GM12872 (cell line): Measurements from ENCODE around the gene FBXO38.
A peak's percentile ranks its signal among the peaks of the same experiment; 100 is the strongest.

Source experiments
- CTCF ChIP-seq: IDR thresholded peaks from 3 replicates; pipeline ENCODE4 v1.5.1; 2011; ENCODE audit warnings: low read depth, mild to moderate bottlenecking, low read length, moderate library complexity; ENCODE audit not compliant: insufficient read depth

Gene FBXO38

GRCh38 chr5:148457183-148457620 lies 73.4 kb downstream of the FBXO38 start:
- TF ChIP-seq CTCF: peak; percentile 36; the same call in 2 of the 3 replicates

DNA sequence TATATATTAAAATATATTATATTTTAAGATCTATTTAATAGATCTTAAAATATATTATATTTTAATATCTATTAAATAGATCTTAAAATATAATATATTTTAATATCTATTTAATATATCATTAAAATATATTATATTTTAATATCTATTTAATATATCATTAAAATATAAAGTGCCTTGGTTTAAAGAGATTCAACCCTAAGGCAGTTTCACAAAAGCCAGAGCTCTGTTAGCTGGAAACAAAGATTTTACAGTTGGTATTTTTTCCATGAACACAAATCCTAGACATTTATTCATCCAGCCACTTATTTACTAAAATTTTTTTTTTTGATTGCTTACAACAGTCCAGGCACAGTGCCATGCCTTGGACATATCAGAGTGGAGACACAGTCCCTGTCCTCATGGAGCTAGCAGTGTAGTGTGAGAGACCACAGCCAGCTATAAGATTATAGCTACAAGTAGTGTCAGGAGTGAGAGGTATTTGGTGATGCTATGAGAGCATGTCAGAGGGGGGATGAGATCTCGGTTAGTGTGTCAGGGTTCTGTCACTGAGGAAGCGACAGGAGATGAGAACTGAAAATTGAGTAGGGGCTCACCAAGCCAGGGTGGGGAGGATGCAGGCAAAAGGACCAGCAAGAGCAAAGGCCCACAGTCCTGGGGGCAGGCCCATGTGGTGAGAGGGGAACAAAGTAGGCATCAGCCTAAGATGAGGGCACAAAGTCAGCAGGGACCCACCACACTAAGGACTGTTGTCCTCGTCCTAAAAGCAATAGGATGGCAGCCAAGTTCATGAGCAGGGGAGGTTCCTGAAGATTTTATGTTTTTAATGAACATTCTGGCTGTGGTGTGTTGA lies 74.5 kb downstream of the FBXO38 start:
- TF ChIP-seq CTCF: no peak

DNA sequence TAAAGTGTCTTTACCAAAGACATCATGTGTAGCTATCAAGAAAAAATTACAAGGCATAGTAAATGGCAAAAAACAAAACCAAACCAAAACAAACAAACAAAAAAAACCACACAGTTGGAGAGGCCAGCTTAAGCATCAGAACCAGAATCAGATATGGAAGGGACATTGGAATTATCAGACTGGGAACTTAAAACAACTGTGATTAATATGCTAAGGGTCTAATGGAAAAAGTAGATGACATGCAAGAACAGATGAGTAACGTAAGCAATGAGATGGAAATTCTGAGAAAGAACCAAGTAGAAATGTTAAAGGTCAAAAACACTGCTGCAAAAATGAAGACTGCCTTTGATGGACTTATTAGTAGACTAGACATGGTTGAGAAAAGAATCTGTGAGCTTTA lies 75.9 kb downstream of the FBXO38 start:
- no peak for TF ChIP-seq CTCF

DNA sequence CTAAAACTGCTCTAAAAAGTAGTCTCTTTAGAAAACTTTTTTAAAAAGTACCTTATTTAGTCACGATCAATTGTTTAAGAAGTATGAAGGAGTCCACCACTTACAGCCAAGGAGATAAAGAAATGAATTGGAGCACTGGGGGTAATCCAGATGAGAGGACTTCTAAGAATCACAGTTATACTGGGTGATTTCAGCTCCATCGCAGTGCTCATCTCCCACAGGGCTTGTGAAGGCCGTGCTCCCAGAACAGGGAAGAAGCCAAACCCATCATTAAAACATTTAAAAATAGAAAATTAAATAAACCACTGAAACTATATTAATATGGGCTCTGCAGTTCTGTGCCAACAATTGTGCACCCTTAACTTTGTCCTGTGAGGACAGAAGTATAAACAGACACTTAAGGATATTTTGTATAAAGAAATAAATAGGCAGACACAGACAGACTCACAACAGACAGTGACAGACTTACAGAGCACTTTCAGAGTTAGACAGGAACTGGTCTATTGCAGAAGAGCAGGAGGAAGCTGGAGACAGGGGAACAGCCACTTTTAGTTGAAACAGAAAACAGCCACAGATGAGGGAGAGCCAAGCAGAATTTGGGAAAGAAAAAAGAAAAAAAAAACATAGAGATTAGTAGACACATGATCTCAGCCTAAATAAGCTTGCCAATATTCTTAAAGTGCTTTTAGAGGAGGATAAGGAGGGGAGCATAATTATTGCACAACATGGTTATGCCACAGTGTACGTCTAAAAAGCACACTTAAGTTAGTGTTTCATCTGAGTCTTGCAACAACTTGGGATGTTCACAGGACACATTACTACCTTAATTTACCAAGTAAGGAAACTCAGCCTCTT lies 81.8 kb downstream of the FBXO38 start:
- no peak for TF ChIP-seq CTCF

DNA sequence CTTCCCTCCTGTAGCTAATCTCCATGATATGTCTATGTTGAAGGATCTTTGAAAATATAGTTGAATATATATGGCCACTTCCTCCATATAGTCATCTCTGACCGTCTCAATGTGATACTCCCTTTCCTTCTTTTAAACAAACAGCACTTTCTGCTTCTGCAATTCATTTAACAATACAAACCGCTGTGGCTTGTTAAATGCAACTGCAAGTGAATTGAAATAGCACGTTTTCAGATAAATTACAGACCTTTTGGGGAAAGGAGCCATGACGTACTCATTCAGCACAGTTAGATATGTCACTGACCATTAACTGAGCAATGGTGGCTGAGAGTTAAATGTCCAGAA lies 82.5 kb downstream of the FBXO38 start:
- no peak for TF ChIP-seq CTCF

- TF ChIP-seq CTCF: no peak
Observed at GRCh38 chr5:148467958-148468357, 84.2 kb downstream of the FBXO38 start.

GRCh38 chr5:148469501-148469935 lies 85.8 kb downstream of the FBXO38 start:
- TF ChIP-seq CTCF: no peak
